NB4 (cell line): ENCODE measurements around the gene PCNX2.

ENCODE experiments used
- CTCF ChIP-seq: IDR thresholded peaks from one replicate; pipeline ENCODE4 v1.5.1; 2012; ENCODE audit warnings: low read depth, low read length
- MAX ChIP-seq: IDR thresholded peaks from 2 replicates; pipeline ENCODE4 v1.6.1; 2011; ENCODE audit warnings: low read depth, low read length

- TF ChIP-seq CTCF, result no peak
- TF ChIP-seq MAX, result no peak
Measured at GRCh38 chr1:233042834-233043233, 252.7 kb downstream of the PCNX2 start.
